Amygdala (tissue), 56 donors: ENCODE results near the gene LDLRAD4.
A peak's percentile ranks its signal among the peaks of the same experiment; 100 is the strongest.

Experiments used
- DNase-seq, 56 donors: peaks; one replicate each; lab custom pipeline; 2025; lab: John Stamatoyannopoulos, UW

The LDLRAD4 gene

DNA sequence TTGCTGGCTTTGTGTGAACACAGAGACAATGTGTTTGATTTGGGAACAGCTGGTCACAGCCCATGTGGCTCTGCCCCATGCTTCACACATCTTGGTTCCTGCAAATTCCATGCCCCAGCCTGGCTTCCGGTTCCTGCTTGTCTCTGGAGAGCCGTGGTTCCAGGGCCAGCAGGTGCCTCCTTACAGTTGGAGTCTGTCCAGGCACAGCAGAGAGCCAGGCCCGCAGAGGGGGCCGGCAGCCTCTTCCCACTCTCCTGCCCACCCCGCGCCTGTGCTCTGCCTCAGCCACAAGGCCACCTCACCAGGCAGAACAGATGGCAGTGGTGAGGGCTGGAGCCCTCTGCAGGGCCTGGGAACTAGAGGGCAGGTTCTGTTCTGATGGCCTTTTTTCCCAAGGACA, 81.5 kb downstream of the LDLRAD4 start:
- no peak for DNase-seq

DNA sequence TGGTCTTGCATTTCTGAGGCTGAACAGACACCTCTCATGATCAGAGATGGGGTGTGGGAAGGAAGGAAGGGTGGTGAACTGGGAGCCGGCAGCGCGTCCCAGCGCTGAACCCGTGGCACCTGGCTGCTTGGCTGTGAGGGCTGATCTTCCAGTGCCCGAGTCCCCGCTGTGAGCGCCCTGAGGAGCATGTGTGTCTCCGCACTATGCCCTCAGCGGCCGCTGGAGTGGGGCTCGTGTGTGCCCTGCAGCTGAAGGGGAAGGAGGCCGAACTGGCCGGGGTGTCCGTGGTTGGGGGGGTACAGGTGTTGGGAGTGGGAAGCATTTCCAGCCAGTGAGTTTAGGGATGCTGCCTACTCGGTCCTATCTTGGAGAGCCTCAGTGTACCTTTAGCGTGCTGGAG, 82.2 kb downstream of the LDLRAD4 start:
- DNase-seq = no peak

DNA sequence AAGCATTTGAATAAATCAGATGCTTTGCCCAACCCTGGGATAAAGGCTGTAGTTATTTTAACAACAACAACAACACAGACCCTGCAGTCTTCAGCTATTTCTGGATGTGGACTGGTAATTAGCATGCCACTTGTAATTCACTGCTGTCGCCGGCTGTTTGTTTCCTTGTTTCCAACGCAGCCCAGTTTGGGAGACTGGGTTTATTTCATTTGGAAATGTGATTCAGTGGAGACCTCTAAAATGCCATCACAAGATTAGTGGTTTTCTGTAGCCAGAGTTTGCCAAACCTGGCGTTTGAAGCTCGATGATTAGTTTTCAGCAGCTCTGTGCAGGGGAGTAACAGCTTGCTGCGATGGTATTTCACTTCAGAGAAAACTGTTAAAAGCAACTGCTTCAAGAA, 83.5 kb downstream of the LDLRAD4 start:
- peak in 20 of 56 donors; percentile 5 to 57 (median 25) for DNase-seq

DNA sequence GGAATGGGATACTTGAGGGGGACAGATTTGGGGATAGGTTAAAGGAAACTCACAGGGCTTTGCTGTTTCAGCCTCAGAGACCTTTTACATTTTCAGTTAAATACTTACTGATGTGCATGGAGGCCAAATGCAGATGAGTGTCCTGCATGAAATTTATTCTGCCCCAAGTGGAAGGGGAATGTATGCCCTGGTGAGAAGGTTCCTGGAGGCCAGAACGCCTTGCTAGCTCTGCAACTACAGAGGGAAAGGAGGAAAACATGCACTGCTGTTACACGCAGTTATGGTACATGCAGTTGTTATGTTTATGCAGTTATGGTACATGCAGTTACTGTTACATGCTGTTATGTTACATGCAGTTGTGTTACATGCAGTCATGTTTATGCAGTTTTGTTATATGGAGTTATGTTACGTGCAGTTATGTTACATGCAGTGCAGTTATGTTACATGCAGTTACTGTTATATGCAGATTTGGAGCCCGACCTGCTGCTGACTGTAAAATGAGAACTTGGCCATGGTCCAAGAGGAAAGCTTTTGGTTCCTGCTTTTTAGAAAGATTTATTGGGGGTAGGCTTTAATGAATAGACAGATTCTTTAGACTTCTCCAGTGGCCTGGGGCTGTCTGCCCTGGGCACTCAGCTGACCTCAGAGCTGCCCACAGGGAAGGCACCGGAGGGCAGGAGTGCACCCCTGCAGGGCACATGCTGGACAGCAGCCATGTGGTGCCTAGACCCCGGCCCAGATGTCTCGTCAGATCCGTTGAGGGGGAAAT, 84.1 kb downstream of the LDLRAD4 start:
- no peak for DNase-seq

DNA sequence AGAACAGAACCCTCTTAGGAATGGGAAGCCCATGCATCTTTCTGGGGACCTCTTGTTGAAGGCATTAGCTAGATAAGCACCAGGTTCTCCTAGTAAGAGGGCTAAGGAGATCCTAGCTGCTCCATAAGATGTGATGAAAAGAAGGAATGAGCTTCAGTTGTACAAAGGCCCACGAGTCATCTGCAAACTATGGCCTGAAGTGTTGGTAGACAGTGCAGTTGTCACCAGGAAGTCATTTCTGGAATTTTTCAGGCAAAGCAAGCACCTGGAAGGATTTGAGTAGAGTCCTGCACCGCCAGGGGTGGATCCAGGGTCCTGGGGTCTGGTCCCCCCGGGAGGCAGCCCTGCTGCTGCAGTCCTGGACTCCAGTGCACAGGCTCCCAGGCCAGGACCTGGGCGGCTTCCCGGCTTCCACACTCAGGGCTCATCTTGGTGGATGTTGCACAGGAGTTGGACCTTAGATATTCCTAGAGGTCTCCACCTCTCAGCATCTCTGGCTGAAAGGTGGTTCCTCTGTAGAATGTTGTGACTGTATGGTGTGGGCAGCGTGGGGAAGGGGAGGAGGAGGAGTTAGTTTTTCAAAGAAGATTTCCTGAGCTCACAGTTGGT, 85.3 kb downstream of the LDLRAD4 start:
- DNase-seq = no peak

DNA sequence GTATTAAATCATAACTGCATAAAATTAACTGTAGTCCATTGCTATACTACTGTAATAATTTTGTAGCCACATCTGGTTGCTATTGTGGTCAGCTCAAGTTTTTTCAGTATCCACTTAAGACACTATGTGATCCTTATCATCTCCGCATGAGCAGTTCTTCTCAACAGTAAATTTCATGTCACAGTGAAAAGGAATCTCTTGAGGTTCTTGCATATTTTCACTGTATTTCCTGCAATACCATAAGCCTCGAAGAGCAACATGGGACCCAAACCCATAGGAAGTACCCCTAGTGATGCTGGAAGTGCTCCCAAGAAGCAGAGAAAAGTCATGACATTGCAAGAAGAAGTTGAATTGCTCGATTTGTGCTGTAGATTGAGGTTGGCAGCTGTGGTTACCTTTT, 86.7 kb downstream of the LDLRAD4 start:
- no peak for DNase-seq

DNA sequence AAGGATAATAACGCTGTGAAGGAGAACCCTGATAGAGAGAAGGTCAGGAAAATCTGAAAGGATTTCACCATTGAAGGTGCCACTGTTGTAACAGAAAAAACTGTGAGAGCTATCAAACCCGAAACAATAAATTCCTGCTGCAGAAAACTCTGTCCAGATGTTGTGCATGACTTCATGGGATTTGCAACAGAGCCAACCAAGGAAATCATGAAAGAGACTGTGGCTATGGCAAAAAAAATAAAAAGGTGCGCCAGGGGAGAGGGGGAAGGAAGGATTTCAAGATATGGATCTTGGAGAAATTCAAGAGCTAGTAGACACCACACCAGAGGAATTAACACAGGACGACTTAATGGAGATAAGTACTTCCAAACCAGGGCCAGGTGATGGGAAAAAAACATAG, 88.0 kb downstream of the LDLRAD4 start:
- DNase-seq = no peak

DNA sequence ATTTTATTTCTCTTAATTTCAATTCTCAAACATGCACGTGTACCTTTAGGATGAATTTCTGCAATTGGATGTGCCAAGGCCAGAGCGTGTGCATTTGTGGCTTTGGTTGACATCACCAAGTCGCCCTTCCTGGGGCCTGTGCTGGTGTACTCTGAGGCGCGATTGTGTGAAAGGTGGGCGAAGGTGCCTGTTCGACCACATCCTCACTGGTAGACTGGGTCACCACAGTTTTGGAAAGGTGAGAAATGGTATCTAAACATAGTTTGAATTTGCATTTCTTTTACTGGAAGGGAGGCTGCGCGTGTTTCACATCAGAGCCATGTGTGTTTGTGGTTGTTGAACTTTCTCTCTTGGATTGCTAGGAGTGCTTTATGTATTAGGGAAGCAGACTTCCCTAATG, 89.8 kb downstream of the LDLRAD4 start:
- DNase-seq = no peak

DNA sequence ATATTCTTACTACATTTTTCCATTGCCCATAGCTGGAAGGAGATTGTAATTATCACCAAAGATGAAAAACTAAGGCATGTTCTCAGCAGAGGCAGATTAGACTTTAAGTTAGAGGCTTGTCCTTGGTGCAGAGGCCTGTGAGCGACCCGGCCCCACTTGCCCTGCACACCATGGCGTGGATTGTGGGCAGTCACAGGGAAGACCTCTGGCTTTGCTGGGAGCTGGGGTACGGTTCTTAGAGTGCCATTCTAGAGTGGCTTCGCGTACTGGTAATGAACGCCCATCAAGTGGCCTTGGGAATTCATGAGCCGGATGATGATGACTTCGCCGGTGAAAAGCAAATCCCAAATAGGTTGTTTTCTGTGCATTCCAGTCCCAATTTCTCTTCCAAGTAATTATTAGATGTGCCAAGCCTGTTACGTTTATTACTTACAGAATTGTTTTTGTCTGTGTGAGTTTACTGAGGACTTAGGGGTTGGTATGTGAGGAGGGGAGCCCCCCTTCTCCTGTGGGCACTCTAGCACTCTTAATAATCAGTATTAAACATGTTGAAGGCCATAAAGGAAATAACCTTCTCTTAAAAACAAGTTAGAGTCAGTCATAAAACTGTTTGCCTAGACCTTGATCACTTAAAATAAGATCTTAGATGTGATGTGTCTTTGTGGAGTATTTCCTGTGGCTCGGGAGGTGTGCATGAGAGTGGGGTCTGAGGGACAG, 90.6 kb downstream of the LDLRAD4 start:
- DNase-seq = no peak

DNA sequence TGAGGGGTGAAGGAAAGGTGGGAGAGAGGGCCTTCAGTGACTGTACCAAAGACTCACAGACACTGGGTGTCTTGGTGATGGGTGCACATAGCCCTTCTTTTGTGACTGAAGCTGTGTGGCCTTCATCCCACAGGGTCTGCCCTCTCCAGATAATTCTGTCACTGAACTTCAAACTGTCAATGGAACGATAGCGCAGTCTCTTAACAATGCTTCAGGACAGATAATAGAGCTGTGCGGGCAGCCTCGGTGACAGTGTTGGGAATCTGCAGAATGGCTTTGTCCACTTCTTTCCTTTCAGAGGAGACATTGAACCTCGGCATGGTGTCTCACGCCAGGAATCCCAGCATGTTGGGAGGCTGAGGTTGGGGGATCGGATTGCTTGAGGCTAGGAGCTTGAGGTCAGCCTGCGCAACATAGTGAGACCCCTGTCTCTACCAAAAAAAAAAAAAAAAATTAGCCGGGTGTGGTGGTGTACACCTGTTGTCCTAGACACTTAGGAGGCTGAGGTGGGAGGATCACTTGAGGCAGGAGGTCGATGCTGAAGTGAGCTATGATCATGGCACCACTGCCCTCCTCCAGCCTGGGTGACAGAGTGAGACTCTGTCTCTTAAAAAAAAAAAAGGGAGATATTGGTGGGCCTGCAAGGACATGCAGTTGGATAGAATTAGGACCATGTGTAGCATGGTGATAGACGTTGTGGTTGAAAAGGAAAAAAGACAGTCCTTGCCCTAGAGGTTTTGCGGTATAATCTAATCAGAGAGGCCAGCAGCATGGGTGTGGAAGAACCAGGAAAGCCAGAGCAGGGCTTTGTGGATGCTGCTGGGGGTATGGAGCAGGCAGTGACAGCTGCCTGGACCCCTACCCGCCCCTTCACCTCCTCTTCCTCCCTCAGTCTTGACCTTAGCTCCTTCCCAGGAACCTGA, 91.4 kb downstream of the LDLRAD4 start:
- no peak for DNase-seq

DNA sequence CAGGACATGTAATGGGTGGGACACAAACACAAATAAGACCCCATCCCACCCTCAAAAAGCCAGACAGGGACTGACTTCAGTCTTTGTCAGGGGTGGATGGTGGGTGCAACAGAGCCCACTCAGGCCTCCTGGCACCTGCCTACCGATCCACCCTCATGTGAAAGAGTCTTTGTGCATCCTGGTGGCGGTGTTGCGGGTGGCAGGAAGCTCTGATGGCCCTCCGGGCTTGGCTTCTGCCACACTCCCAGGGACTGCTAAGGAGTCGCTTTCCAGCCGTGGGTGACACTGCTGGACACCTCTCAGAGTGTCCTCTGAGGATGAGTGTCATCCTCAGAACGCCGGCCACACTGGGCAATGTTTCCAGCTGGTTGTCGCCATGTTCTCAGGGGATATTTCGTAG, 92.6 kb downstream of the LDLRAD4 start:
- DNase-seq = no peak

DNA sequence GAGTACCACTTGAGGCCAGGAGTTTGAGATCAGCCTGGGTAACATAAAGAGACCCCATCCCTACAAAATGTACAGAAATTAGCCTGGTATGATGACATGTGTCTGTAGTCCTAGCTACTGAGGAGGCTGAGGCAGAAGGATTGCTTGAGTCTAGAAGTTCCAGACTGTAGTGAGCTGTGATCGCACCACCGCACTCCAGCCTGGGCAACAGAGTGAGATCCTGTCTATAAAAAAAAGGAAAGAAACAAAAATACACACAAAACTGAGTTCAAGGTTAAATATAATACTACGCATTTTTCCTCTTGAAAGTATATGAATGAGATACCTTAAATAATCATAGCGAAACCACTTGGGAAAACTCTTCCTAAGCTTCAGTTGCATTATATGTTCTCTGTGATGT, 94.0 kb downstream of the LDLRAD4 start:
- DNase-seq = no peak

DNA sequence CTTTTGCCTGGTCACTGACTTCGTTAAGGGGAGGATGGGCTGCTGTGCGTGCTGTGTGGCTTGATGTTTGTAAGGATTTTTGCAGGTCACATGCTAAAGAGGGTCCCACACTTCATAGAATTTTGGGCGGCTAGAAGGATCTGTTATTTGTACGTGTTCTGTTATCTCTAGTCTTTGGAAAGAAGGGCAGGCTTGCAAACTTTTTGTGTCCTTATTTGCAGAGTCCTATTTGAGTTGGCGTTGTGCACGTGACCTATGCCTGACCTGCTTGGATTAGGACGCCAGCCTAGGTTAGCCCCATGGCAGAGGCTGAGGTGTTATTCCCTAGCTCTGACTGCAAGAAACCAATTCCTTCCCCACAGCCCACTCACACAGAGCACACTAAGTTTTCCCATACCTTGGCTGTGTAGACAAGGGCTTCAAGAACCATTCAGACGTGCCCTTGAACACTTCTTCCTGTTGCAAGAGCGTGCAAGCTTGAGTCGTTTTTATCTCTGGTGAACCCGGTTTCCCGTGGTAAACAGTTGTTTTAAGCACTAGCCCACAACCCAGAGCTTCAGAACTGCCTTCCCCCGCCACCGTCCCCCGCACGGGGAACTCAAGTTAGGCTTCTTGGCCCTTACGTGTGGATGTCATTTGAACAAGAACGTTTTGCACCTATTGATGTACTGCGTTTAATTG, 94.6 kb downstream of the LDLRAD4 start:
- DNase-seq = no peak

DNA sequence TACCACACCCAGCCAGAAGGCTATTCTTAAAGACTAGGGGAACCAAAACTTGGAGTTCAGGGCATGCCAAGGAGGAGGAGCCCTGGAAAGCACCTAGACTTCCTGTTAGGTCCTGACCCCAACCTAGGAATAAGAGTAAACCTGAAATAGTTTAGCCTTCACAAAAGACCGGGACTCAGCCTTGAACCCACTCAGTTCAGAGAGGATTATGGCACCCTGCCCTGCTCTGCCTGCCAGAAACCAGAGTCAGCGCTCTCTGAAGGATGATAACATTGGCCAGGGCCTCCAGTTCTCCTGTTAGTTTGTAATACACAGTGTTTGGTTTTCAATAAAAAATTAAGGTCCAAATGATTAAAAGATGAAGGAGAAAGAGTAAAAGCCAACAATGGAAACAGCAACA, 96.4 kb downstream of the LDLRAD4 start:
- DNase-seq = no peak

DNA sequence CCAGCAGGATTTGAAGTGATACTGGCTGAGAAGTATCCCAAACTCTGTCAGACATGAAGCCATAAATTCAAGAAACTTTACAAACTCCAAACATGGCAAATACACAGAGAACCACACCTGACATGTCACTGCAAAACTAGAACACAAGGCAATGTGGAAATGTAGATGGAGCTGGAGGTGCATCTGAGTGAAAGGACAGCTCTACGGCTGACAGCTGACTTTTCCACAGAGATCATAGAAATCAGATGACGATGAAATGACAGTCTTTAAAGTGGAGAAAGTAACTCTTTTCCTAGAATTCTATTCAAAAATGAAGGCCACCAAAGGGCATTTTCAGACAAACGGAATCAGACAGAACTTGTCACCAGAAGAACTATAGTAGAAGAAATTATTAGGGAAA, 97.5 kb downstream of the LDLRAD4 start:
- no peak for DNase-seq

DNA sequence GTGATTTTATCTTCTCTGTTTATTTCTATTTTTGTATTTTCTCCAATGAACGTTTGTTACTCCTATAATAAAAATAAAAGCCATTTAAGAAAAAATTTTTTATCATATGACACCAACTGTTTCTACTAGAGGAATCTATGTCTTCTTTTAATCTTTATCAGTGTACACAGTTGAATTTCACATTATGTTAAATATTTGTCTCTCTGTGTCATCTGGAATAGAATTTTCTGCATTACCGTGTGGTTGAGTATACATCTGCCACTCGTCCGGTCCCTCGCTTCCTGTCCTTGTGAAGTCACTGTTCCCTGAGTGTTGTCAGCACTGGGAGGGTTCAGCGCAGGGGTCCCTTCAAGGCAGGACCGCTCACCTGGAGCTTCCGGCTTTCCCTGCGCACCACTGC, 99.2 kb downstream of the LDLRAD4 start:
- no peak for DNase-seq

DNA sequence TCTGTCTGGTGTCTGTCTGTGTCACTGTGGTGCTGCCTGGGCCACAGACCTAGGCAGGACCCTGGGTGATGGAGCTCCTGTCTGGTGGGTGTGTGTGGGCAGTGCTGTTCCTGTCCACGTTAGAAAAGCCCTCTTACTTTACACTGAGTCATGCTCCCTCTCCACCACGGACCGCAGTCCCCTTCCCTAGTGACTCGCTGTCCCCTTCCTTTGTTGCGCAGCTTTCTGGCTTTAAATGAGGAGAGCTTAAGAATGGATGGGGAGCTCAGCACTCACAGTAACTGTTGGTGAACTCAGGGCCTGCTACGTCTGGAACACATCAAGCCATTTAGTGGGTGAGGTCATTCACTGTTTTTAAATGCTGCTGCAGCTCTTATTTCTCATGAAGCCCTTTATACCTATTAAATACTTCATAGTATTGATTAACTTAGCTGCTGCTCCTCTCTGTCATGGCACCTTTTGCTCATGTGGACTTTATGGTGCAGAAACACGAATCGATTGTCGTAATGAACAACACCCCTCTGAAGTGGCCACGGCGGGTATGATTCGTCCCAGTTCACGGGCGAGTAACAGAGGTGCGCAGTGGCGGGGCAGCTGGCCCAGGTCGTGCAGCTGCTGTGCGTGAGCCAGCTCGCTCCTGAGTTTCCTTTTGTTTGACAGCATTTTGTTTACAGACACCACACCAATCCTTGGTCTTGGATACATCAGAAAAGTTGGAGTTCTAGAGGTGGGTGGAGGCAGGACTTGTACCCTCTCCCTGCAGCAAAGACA, 100.4 kb downstream of the LDLRAD4 start:
- DNase-seq = no peak

DNA sequence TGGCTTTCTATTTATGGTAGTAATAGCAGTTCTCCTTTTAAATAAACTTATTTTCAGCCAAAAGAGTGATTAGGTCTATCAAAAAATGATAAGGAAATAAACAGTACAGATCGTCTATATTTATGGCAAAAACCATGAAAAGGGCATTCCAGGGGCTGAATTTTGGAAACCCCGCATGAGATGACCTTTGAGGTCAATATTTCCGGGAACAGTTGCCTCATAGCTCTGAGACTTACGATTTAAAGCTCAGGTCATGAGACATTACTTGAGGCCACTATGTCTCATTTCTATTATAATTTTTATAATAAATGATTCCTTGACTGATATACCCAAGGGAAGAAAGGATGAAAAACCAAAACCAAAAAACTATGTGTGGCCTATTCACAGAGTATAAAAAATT, 101.1 kb downstream of the LDLRAD4 start:
- no peak for DNase-seq

DNA sequence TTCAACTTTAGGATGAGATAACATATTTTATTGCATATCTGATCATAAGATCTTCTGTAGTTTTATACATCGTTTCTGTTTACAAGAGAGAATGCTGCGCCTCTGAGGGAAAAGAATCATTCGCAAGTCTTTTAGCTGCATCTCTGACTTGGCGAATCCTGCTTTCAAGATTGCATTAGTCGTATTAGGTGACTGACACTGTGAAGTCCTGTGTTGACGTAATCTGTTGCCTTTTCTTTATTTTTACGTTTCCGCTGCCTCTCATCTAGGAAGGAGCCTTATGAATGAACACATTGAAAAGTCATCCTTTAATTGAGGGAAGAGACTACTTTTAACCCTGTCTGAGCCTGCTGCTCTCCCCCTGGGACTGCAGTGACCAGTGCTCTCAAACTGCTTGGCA, 101.5 kb downstream of the LDLRAD4 start:
- DNase-seq = no peak
